HG02970 (cell line): ENCODE measurements around the gene RITA1.

Experiments
- ATAC-seq: cut with Tn5 transposase; IDR thresholded peaks from one replicate; pipeline ENCODE4 v1.9.1; 2021; ENCODE audit warnings: mild to moderate bottlenecking, moderate library complexity, moderate number of reproducible peaks; ENCODE audit not compliant: unreplicated experiment, low FRiP score

RITA1 gene

GRCh38 chr12:113241191-113242025 is 55.9 kb downstream of the RITA1 start:
- ATAC-seq: no peak
